H1 (cell line): ENCODE measurements around the gene PEX6. TPM values are rescaled to one million over a fixed set of nuclear protein-coding genes. Genes with fewer than 3 reads are reported as not detected.

Experiments used
- EGR1 ChIP-seq: IDR thresholded peaks from 2 replicates; pipeline ENCODE4 v1.6.1; 2011; ENCODE audit warnings: low read depth, low read length, borderline replicate concordance
- FOSL1 ChIP-seq: IDR thresholded peaks from 2 replicates; pipeline ENCODE4 v1.6.1; 2011; ENCODE audit warnings: mild to moderate bottlenecking, low read depth, low read length, moderate library complexity; ENCODE audit not compliant: insufficient read depth
- POU5F1 ChIP-seq: IDR thresholded peaks from 2 replicates; pipeline ENCODE4 v1.6.1; 2011; ENCODE audit warnings: low read depth, mild to moderate bottlenecking, low read length, moderate library complexity
- RBBP5 ChIP-seq: IDR thresholded peaks from 2 replicates; pipeline ENCODE4 v1.7.1; 2012; ENCODE audit warnings: low read depth, mild to moderate bottlenecking, inconsistent platforms, low read length, moderate library complexity, borderline replicate concordance
- SP2 ChIP-seq: IDR thresholded peaks from 2 replicates; pipeline ENCODE4 v1.6.1; 2012; ENCODE audit warnings: mild to moderate bottlenecking, low read length, inconsistent platforms
- TEAD4 ChIP-seq: IDR thresholded peaks from 2 replicates; pipeline ENCODE4 v1.6.1; 2012; ENCODE audit warnings: low read depth, low read length, inconsistent platforms, mixed read lengths
- polyA plus RNA-seq, 7 experiments: library from polyadenylated mRNA; depleted of rRNA in 3 of 7; stranded (reverse) in 5 of 7; unstranded in 2 of 7; fragments of >200 nt in 5 of 7; fragments of 200-250 nt in 2 of 7; gene quantifications; 1 replicate in 5 of 7; 2 replicates in 1 of 7; 4 replicates in 1 of 7; pipeline versions ENCODE4 v1.2.1 to v1.2.3, GENCODE V29; 2011 to 2013; ENCODE audit warnings: missing spikeins in 2 of 7, mixed read lengths in 2 of 7
- total RNA-seq: library from RNA; stranded (reverse); fragmentation: NEBNext Ultra II Directional; extraction: Animal tissue kit (Norgen Biotek cat#: 25700); gene quantifications from 2 replicates; pipeline ENCODE4 v1.2.1, GENCODE V29; 2021

The PEX6 gene
- total and polyA plus RNA-seq, 2 of the 8 experiments (the other 6 are each of a cell fraction or from before 2014, with no cell fraction given) = 6.4 to 12.5 TPM

GRCh38 chr6:42993445-42993844, 14.5 kb upstream of the PEX6 start (continued):
- TF ChIP-seq RBBP5 (no peak), POU5F1 (no peak), EGR1 (no peak), FOSL1 (no peak), SP2 (no peak), TEAD4 (no peak)
